HUDEP-2 (cell line): Measurements from ENCODE around the gene TCF7.

Experiments
- DNase-seq, 76 experiments: peaks; one replicate each; lab custom pipeline; 2025; ENCODE audit not compliant: unreplicated experiment in 76 of 76; lab: John Stamatoyannopoulos, UW

Gene TCF7

DNA sequence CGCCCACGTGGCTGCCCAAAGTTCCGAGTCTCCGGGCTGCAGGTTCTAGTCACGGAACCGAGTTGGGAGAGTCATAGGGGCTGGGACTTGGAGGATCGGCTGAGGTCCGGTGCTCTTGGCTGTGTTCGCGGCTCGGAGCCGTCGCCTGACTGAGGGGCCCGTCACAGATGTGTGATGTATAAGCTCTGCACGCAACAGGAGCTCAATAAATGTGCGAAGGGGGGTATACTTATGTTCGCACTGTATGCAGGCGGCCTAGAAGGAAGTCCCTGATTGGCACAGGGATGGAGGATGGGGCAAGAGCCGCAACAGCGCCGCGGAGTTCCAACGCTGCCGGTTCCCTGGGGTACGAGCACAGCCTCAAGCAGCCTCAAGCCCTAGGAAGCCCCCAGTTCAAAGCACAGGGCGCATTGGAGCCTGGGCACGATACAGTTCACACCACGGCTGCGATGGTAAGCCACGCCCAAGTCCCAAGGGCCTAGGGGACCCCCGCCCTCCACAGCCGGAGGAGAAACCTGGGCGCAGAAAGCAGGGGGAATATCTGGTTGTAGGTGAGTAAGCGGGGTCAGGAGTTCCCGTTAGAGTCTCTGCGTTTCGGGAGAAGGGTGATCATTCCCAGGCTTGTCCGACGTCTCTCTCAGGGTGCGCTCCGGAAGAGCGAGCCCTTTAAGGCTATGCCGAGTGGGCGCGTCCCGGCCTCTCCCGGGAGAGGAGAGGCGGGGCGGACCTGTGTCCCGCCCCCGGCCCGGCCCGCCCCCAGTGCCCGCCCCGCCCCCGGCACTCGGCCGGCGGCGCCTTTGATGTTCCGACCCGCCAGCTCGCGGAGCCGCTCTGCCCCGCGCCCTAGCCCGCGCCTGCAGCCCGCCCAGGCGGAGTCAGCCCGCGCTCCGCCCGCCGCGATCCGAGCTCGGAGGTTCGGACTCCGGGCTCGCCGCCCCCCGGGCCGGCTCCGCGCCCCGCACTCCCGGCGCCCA is at the start of gene TCF7:
TSS of gene TCF7 (plus strand) at position 780 of the 974 bp plus-strand sequence. CDS start 226 bp downstream, outside the sequence.
- peak in 59 of 76 experiments; percentile 5 to 72 (median 45) for DNase-seq

GRCh38 chr5:134069553-134069952 is 44.9 kb upstream of the TCF7 start:
- DNase-seq, result no peak

DNA sequence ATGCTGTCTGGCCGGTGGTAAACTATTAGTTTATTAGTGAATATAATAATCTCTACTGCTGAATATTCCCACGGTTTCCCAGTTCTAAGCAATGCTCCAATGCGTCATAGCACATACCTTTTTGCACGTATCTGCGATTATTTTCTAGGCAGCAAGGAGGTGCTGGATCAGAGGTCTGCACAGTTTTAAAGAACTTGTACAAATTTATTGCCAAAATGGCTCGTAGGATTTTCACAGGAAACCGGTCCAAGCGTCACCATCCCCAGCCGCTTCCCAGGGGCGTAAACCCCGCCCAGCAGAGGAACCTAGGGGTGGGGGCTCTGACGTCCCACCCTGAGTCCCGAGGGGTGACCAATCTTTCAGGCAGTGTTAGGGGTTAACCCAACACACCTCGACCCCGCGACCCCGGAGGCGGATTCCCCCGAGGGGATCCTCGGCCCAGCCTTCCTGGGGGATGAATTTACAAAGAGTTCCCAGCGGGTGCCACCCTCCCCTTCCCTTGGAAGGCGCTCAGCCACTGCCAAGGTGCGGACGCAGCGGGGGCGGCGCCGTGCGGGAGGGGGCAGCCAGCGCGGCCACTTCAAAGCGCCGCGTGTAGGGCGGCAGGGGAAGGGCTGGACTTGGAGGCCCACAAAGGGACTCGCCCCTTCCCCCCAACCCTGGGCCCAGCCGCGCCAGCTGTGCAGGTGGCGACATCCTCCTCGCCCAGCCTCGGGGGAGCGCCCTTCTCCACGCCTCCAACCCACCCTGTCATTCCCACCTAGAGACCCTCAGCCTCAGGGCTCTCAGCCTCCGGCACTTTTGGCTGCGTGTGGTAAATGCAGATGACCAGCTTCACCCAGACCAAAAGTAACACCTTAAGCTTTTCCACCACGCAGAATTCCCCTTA is 43.5 kb upstream of the TCF7 start:
- DNase-seq, result no peak

DNA sequence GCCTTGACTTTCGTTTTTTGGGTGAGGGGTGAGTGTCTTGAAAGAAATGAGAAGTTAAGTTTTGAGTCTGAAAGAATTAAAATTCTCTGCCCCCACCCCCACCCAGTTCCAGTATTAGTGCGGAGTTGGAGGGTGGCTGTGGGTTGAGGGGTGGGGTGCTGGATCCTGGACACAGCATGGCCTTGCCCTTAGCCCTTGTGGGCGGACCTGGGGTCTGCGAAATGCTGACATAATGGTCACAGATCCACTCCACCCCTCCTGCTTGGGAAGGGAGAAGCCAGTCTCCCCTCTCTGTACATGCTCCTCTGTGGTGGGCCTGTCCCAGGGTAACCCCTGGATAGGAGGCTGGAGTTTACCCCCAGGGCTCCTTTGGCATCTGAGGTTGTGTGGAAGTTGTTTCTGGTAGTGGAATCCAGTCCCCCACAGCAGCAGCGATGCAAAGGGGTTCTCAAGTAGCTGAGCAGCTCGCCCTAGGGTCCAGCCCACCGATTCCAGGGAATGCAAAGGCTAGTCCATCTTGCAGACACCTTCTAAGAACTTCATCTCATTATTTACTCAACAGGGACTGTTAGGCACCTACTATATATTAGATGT is 42.8 kb upstream of the TCF7 start:
- no peak for DNase-seq

DNA sequence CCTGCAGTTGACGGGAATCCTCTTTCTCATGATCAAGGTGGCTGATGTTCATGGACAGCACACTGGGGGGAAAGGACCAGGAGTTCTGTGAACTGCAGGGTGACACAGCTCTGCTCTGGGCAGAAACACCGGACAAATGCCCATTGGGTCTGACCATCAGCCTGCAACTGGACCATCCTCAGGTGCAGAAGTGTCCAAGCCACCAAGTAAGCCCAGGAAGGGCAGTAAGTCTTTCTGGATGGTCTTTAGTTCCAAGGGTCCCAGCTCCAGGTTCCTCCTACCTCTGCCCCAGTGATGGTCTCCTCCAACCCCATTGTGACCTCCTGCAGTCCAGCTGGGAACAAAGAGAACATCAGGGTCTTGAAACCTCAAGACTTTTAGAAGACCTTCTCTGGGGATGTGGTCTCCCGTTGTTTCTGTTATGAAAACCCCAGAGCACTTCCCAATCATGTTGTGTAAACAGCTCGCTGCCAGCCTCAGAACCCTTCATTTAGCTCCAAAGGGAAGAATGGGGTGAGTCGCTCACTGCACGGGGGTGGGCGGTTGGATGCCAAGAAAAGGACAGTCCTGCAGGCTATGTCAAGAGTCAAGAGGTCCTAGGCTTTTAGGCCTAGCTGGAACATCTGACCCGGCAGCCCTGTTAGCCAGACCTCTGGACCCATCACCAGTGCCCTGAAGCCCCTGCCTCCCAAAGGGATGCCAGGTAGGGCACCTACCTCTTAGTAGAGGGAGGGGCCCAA is 41.8 kb upstream of the TCF7 start:
- DNase-seq, result no peak

GRCh38 chr5:134073404-134073803 is 41.1 kb upstream of the TCF7 start:
- DNase-seq, result no peak

- no peak for DNase-seq
Observed at GRCh38 chr5:134075102-134075501, 39.4 kb upstream of the TCF7 start.

DNA sequence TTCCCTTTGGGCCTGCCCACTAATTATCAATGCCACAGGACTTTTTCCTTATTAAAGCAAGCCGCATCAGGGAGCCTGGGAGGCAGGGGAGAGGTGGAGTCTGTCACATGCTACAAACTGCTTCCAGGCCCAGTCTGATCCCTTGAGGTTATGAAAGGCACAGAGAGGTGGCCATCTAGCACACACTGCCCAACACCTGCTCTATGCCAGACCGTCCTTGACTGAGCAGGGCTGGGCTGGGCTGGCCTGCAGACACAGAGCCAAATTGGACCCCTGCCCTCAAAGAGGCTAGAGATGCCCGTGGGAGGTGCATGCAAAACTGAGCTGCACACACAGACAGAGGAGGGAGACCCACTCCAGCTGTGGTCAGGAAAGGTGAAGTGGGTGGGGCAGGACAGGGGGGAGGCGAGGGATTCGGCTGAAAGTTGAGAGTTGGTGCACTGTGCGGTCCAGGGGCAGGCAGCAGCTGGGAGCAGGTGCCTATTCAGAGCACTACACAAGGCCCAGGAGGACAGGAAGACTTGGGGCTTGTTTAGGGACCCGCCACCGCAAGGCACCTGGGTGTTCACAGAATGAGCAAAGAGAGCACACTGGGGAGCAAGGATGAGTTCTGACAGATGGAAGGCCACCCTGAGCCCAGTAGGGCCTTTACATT is 36.4 kb upstream of the TCF7 start:
- DNase-seq, result no peak

DNA sequence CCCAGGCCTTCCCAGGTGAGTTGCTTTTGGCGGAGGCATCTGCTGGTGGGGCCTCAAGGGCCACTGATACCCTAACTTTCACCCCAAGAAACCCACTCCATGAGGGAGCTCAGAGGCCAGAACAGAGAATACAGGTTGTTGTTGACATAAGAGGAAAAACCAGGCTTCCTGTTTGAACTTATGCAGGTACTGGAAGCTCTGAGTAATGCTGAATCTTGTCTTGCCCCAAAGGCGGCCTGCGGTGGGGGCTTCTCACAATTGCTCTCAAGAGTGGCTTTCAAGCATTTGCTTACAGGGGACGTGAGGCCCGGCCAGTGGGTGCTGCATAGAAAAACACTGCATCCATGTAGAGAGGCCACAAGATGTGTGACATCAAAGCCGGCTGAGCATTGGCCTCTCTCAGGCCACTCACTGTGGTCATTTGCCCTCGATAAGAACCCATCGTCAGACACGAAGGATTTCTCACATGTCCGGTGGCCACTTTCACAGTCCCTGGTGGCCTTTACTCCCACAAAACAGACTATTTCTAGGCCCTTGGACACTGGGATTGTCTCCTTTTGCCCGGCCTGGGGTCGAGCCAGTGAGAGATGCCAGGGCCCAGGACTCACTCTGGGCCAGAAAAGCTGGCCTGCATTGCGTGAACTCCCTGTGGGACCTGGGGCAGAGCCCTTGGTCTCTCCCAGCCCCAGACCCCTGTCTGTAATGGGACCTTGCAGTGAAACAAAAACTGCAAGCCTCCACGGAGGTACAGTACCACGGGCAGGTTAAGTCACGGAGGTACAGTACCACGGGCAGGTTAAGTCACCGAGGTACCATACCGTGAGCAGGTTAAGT is 34.5 kb upstream of the TCF7 start:
- no peak for DNase-seq

DNA sequence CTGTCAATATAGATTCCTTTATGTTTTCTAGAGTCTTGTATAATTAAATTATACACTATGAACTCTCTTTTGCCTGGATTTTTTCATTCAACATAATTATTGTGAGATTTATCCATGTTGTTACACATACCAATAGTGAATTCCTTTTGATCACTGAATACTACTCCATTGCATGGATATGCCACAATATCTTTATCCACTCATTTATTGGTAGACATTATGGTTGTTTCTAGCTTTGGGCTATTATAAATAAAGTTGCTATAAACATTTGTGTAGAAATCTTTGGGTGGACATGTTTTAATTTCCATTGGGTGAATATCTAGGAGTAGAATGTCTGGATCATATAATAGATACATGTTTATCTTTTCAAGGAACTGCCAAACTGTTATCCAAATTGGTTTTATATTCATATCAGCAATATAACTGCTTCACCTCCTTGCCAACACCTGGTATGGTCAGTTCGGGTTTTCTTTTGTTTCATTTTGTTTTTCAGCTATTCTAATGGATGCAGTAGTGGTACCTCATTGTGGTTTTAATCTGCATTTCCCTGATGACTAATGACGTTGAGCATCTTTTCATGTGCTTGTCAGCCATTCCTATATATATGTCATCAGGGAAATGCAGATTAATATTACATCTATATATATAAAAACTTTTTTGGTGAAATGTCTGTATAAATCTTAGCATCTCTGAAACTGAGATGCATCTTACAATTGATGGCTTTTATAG is 32.1 kb upstream of the TCF7 start:
- no peak for DNase-seq

GRCh38 chr5:134083517-134083916 is 31.0 kb upstream of the TCF7 start:
- DNase-seq, result no peak

DNA sequence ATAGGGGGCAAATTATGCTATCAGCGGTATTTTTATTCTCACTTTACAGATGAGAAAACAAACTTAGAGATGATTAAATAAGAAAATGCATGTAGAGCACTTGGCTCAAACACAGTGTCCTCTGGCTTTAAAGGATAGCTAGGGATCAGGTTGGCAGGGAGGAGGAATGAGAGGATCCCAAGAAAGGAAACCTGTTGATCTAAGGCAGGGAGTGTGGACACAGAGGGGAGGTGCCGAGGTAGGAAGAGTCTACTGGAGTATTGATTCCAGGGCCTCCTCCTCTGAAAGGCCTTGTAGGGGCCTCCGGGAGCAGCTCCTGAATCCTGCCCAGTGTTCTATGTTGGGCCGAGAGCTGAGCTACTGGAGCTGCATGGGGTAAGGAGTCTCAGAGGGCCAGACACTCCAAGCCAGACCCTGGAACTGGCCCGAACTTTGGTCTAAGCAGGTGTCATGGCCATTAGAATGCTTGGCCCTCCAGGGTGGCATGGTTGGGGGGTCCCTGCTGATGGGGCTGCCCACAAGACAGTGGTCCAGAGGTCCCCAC is 30.4 kb upstream of the TCF7 start:
- no peak for DNase-seq

DNA sequence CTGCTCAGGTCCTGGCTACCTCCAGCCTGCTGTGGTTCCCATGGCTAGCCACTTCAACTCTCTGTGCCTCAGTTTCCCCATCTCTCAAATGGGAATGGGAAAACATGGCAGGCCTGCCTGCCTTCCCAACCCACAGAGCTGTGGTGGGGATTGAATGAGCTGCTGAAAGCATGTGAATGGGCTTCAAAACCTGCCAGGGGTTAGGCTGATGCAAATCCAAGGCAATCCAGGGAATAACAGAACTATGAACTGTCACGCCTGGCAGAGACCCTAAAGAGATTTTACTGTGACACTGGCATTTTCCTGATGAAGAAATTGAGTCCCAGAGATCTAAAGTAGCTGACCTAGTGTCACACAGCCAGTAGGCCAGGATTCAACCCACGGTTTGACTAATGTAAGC is 29.9 kb upstream of the TCF7 start:
- DNase-seq, result no peak

- no peak for DNase-seq
Observed at GRCh38 chr5:134085411-134085810, 29.1 kb upstream of the TCF7 start.

DNA sequence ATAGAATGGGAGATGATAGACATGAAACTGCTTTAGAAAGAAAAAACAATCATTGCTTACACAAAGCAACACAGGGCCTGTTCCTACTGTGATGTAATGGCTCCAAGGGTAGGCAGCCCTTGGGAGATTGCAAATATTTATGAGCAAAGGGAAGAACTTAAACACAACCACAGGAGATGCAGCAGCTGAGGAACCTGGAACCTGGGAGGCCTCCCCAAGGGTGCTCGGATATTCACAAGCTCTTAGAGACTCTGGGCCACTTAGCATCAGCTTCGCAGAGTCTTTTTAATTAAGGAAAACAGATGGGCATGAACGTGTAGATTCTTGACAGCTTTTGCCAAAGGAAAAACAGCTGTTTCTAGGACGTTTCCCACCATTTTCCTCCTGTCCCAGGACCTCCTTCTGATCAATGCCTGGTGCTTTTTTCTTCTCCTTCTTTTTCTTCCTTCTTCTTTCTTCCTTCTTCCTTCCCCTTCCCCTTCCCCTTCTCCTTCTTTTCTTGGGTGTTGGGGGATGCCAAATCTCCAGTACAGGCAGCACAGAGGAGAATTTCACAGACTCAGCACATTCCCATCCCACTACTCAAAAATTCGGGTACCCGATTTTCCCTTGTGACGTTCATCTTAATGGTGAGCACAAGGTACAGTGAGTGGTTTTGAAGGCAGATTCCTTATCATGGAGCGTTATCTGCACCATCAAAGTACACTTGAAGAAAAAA is 28.1 kb upstream of the TCF7 start:
- DNase-seq, result no peak

DNA sequence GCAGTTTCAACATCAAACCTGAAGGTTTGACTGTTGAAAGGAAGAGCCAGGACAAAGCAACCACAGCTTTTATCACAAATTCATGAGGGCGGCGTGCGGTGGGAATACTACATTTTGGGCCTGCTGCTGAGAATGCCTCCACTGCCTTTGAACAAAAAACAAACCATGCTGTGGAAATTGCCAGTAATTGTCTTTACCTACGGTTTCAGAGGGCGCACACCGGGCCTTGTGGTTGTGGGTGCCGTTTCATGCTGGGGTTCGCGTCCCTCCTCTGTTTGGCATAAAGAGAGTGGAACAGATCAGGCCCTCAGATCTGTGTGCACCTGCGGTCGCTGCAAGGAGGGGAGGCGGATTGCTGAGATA is 27.6 kb upstream of the TCF7 start:
- no peak for DNase-seq

DNA sequence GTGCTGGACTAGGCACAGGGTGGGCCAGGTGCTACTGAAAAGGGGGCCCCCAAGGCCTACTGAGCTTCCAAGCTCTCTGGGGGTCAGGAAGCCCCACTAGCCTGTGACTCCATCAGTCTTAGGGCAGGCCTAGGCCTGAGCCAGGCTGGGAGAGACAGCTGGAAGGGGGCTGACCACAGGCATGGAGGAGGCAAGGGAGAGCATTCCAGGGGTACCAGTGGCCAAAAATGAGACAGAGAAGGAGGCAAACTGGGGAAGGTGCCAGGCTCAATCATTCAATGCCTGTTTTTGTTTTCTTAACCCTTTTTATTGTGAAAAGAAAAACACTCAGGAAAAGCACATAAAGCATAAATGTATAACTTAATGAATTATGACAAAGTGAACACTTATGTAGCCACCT is 26.2 kb upstream of the TCF7 start:
- DNase-seq, result no peak
